GM12878 (cell line): ENCODE results near the gene ACTL8. TPM values are rescaled to one million over a fixed set of nuclear protein-coding genes. Genes with fewer than 3 reads are reported as not detected.

ENCODE experiments used
- ATAC-seq: fragments of 200-7000 bp; cut with Tn5 transposase; 3 replicates; pipeline ENCODE4 v1.9.1; 2020; ENCODE audit warnings: mild to moderate bottlenecking, moderate library complexity
- BruUV-seq: library from RNA; stranded (reverse); fragments of 400-500 nt; replicated peaks from 2 replicates; lab custom pipeline; 2021; lab: Mats Ljungman, UMichigan
- CTCF ChIA-PET: fragments of 300-600 bp; sonication (Branson Sonifier 250); formaldehyde crosslinking; extraction: SDS; loops from one replicate; lab custom pipeline; 2021; ENCODE audit warnings: inconsistent platforms; lab: Yijun Ruan, JAX
- POLR2A ChIA-PET: fragments of 350-600 bp; formaldehyde crosslinking; extraction: SDS; loops from one replicate; lab custom pipeline; 2021; ENCODE audit warnings: inconsistent platforms; lab: Charles Lee
- RAD21 ChIA-PET: fragments of 300-600 bp; sonication (Branson Sonifier 250); formaldehyde crosslinking; loops from one replicate; lab custom pipeline; 2023; ENCODE audit warnings: antibody characterized with exemption; ENCODE audit not compliant: unreplicated experiment; lab: Charles Lee
- SMC1A ChIA-PET: fragments of 300-600 bp; sonication (Branson Sonifier 250); formaldehyde crosslinking; loops from one replicate; lab custom pipeline; 2023; ENCODE audit not compliant: unreplicated experiment, uncharacterized antibody; lab: Charles Lee
- DNase-seq: peaks from one replicate; pipeline ENCODE4 v3.0.0-alpha.2; 2011; ENCODE audit warnings: low read depth, low spot score
- FAIRE-seq: peaks from 3 replicates; lab custom pipeline; 2011; peaks lifted over from hg19 to GRCh38; lab: Jason Lieb, UNC
- H2AFZ ChIP-seq: 2 replicates; pipeline ENCODE4 v1.6.0; 2011; ENCODE audit warnings: low read depth, low read length, control low read depth; ENCODE audit not compliant: control insufficient read depth
- H3K27ac ChIP-seq: 2 replicates; pipeline ENCODE4 v1.5.1; 2011; ENCODE audit warnings: control low read depth; ENCODE audit not compliant: control insufficient read depth, insufficient read depth
- H3K27me3 ChIP-seq, 2 experiments: replicated peaks in 1 of 2; 2 replicates each; pipeline versions ENCODE4 v1.6.0 to v1.6.1; 2011; ENCODE audit warnings: low read length in 1 of 2; ENCODE audit not compliant: control insufficient read depth in 2 of 2, insufficient read depth in 2 of 2
- H3K36me3 ChIP-seq, 2 experiments: 2 replicates each; pipeline ENCODE4 v1.5.1; 2011; ENCODE audit warnings: low read length in 1 of 2; ENCODE audit not compliant: control insufficient read depth in 2 of 2, insufficient read depth in 2 of 2
- H3K4me1 ChIP-seq: 2 replicates; pipeline ENCODE4 v1.6.1; 2011; ENCODE audit warnings: mild to moderate bottlenecking, low read length, moderate library complexity, mixed read lengths; ENCODE audit not compliant: control insufficient read depth, insufficient read depth
- H3K4me2 ChIP-seq: 2 replicates; pipeline ENCODE4 v1.6.0; 2011; ENCODE audit warnings: control low read depth; ENCODE audit not compliant: control insufficient read depth, insufficient read depth
- H3K4me3 ChIP-seq: fragments of 200-600 bp; sonication (generic); 2 replicates; pipeline ENCODE4 v1.5.1; 2016
- H3K79me2 ChIP-seq: 2 replicates; pipeline ENCODE4 v1.6.0; 2011; ENCODE audit warnings: low read length; ENCODE audit not compliant: control insufficient read depth, insufficient read depth
- H3K9ac ChIP-seq: 2 replicates; pipeline ENCODE4 v1.8.0; 2011; ENCODE audit warnings: low read length, control low read depth, mixed read lengths; ENCODE audit not compliant: control insufficient read depth, insufficient read depth
- H3K9me3 ChIP-seq: replicated peaks from 3 replicates; pipeline ENCODE4 v1.5.1; 2011; ENCODE audit warnings: mild to moderate bottlenecking, low read length; ENCODE audit not compliant: control insufficient read depth, insufficient read depth
- H4K20me1 ChIP-seq: 2 replicates; pipeline ENCODE4 v1.6.0; 2011; ENCODE audit not compliant: control insufficient read depth, insufficient read depth
- NR2C1 ChIP-seq: fragments of 450-650 bp; IDR thresholded peaks from 2 replicates; pipeline ENCODE4 v1.6.1; 2017; ENCODE audit warnings: antibody characterized with exemption, mild to moderate bottlenecking, moderate library complexity
- SMAD1 ChIP-seq: fragments of 450-650 bp; IDR thresholded peaks from 2 replicates; pipeline ENCODE4 v1.6.1; 2018; ENCODE audit warnings: mild to moderate bottlenecking, low read depth; ENCODE audit not compliant: partially characterized antibody
- SPI1 ChIP-seq: IDR thresholded peaks from 2 replicates; pipeline ENCODE4 v1.6.1; 2011; ENCODE audit warnings: low read depth, mild to moderate bottlenecking, low read length, moderate library complexity, borderline replicate concordance; ENCODE audit not compliant: insufficient read depth
- TBL1XR1 ChIP-seq: IDR thresholded peaks from 2 replicates; pipeline ENCODE4 v1.6.1; 2012; ENCODE audit warnings: low read depth, low read length, improper control_type of control experiment
- TCF7 ChIP-seq: IDR thresholded peaks from 2 replicates; pipeline ENCODE4 v1.6.1; 2014; ENCODE audit warnings: antibody characterized with exemption, borderline replicate concordance
- ZNF622 ChIP-seq: fragments of 450-650 bp; IDR thresholded peaks from 2 replicates; pipeline ENCODE4 v1.6.1; 2017; ENCODE audit warnings: mild to moderate bottlenecking, inconsistent platforms
- WGBS: methylation state at CpG from one replicate; pipeline ENCODE4 v1.1.6; 2016; ENCODE audit warnings: low lambda C conversion rate; ENCODE audit not compliant: insufficient replicate concordance, insufficient coverage; ENCODE audit errors: missing lambda C conversion rate; 5-methylcytosine and 5-hydroxymethylcytosine counted together
- in situ Hi-C: fragments of 300-500 bp; cut with MboI; formaldehyde crosslinking; loops from 9 replicates; pipeline ENCODE4 v1.14.3; 2018; ENCODE audit warnings: mixed read lengths
- intact Hi-C: fragments of 100-400 bp; cut with micrococcal nuclease; formaldehyde crosslinking; loops from one replicate; pipeline ENCODE4 v1.14.2; 2022; ENCODE audit not compliant: unreplicated experiment
- polyA plus RNA-seq, 11 experiments: library from polyadenylated mRNA; depleted of rRNA in 4 of 11; unstranded in 6 of 11; stranded (reverse) in 5 of 11; fragments of >200 nt; fragmentation: Nextera tagmentation in 4 of 11; fragmentation: Illumina TruSeq in 1 of 11; extraction: Ambion mirVana in 4 of 11; extraction: Trizol in 1 of 11; gene quantifications; 1 replicate in 1 of 11; 2 replicates in 10 of 11; pipeline versions ENCODE4 v1.2.1 to v1.2.3, GENCODE V29; 2011 to 2016; ENCODE audit warnings: inconsistent platforms in 2 of 11, missing spikeins in 2 of 11, low read depth in 1 of 11
- total RNA-seq, 4 experiments: library from RNA; depleted of rRNA in 3 of 4; stranded (reverse); fragments of >200 nt in 3 of 4; fragmentation: Illumina TruSeq in 1 of 4; extraction: Trizol in 1 of 4; gene quantifications; 2 replicates each; pipeline versions ENCODE4 v1.2.1 to v1.2.3, GENCODE V29; 2013 to 2021
- TF ChIP-seq, protein P1 (sequence below): fragments of 450-650 bp; IDR thresholded peaks from 2 replicates; pipeline ENCODE4 v1.6.1; 2017; ENCODE audit warnings: mild to moderate bottlenecking, low read depth, inconsistent platforms; ENCODE audit not compliant: poor library complexity, severe bottlenecking
- TF ChIP-seq, protein P2 (sequence below): fragments of 450-650 bp; IDR thresholded peaks from 2 replicates; pipeline ENCODE4 v1.6.1; 2017; ENCODE audit warnings: antibody characterized with exemption, mild to moderate bottlenecking, moderate library complexity
- TF ChIP-seq, protein P3 (sequence below): fragments of 450-650 bp; IDR thresholded peaks from 2 replicates; pipeline ENCODE4 v1.6.1; 2016; ENCODE audit warnings: mild to moderate bottlenecking

Gene ACTL8
- total and polyA plus RNA-seq, 10 of the 15 experiments (the other 5 are each of a cell fraction or from before 2014, with no cell fraction given): 0.05 to 0.27 TPM; not detected in 8

DNA sequence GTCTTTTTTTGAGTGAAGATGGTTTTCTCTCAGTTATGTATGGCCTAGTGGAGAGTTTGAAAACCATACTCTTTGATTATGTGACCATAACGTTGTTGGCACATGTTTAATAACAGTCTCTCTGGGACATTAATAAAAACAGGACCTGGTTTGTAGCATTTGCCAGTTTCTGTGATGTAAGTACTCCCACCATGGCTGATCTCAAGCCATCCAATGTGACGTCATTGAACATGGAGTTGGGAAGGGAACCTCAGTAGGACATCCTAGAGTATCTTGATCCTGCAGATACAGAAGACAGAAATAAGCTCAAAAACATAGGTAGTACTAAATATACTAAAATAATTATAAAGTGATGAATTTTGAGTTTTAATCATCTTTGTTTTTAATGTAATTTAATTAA lies 107.0 kb downstream of the ACTL8 start (continued):
- TF ChIP-seq, protein P1, sequence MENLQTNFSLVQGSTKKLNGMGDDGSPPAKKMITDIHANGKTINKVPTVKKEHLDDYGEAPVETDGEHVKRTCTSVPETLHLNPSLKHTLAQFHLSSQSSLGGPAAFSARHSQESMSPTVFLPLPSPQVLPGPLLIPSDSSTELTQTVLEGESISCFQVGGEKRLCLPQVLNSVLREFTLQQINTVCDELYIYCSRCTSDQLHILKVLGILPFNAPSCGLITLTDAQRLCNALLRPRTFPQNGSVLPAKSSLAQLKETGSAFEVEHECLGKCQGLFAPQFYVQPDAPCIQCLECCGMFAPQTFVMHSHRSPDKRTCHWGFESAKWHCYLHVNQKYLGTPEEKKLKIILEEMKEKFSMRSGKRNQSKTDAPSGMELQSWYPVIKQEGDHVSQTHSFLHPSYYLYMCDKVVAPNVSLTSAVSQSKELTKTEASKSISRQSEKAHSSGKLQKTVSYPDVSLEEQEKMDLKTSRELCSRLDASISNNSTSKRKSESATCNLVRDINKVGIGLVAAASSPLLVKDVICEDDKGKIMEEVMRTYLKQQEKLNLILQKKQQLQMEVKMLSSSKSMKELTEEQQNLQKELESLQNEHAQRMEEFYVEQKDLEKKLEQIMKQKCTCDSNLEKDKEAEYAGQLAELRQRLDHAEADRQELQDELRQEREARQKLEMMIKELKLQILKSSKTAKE: no peak
- TF ChIP-seq ZNF622 (no peak), TBL1XR1 (no peak), NR2C1 (no peak), TCF7 (no peak)
- TF ChIP-seq, protein P2, sequence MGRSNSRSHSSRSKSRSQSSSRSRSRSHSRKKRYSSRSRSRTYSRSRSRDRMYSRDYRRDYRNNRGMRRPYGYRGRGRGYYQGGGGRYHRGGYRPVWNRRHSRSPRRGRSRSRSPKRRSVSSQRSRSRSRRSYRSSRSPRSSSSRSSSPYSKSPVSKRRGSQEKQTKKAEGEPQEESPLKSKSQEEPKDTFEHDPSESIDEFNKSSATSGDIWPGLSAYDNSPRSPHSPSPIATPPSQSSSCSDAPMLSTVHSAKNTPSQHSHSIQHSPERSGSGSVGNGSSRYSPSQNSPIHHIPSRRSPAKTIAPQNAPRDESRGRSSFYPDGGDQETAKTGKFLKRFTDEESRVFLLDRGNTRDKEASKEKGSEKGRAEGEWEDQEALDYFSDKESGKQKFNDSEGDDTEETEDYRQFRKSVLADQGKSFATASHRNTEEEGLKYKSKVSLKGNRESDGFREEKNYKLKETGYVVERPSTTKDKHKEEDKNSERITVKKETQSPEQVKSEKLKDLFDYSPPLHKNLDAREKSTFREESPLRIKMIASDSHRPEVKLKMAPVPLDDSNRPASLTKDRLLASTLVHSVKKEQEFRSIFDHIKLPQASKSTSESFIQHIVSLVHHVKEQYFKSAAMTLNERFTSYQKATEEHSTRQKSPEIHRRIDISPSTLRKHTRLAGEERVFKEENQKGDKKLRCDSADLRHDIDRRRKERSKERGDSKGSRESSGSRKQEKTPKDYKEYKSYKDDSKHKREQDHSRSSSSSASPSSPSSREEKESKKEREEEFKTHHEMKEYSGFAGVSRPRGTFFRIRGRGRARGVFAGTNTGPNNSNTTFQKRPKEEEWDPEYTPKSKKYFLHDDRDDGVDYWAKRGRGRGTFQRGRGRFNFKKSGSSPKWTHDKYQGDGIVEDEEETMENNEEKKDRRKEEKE: no peak

DNA sequence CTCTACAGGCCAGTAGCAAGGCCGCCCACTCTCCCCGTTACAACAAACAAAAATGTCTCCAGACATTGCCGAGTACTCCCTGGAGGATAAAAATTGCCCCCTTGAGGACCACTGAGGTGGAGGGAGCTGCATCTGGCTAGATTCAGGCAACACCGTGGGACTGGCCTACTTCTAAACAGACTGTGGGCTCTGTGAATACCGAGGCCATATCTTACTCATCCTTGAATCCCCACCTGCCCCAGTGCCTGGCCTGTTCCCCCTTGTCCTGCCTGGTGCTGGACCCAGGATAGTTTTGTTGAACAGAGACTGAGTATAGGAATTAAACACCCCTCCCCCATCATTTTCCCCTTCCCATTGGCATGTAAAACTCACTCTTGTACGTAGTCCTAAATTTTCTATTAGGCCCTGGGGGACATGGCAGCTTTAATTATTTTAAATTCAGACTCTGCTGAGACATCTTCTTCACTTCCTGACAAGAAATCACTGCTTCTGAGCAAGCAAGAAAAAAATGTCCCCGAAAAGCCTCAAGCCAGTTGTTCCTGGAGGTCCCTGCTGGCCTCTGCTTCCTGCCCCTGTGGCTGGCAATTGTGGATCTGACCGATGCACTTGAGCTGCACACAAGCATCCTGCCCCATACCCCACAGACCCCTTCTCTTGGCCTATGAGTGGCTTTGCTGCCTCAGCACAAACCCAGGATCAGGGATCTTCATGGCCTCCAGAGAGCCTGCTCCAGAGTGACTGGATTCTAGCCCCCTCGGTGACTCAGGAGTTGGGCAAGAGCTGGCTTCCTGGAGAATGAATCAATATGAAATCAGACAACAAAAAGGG lies 111.0 kb downstream of the ACTL8 start:
- H2AFZ ChIP-seq: no peak overlapping the region
- H3K79me2 ChIP-seq: no peaks in the 10 kb centered on the region
- intact Hi-C loops: no loop called here
- CTCF ChIA-PET: no interaction called here
- H3K4me2 ChIP-seq: no peak overlapping the region
- DNase-seq (no peak), FAIRE-seq (no peak), ATAC-seq (no peak)
- no peak overlapping the region for H3K4me3 ChIP-seq
- POLR2A ChIA-PET: interaction anchor here (0.6 kb wide), 1 partner anchor 897 kb away, joined by 4 read pairs; no protein-coding TSS in a partner anchor
- SMC1A ChIA-PET: no interaction called here
- no TSS peak for BruUV-seq
- no peaks in the 10 kb centered on the region for H3K36me3 ChIP-seq
- H3K27ac ChIP-seq: no peak overlapping the region
- no peaks in the 10 kb centered on the region for H4K20me1 ChIP-seq
- no peak overlapping the region for H3K9ac ChIP-seq
- 11% methylated on average over 9 of the region's 9 CpGs for WGBS
- H3K9me3 ChIP-seq: no peaks in the 10 kb centered on the region
- no peaks in the 10 kb centered on the region for H3K4me1 ChIP-seq
- RAD21 ChIA-PET: no interaction called here
- in situ Hi-C loops: no loop called here
- H3K27me3 ChIP-seq: no peaks in the 10 kb centered on the region
- TF ChIP-seq SPI1 (no peak), SMAD1 (no peak)
- TF ChIP-seq, protein P3, sequence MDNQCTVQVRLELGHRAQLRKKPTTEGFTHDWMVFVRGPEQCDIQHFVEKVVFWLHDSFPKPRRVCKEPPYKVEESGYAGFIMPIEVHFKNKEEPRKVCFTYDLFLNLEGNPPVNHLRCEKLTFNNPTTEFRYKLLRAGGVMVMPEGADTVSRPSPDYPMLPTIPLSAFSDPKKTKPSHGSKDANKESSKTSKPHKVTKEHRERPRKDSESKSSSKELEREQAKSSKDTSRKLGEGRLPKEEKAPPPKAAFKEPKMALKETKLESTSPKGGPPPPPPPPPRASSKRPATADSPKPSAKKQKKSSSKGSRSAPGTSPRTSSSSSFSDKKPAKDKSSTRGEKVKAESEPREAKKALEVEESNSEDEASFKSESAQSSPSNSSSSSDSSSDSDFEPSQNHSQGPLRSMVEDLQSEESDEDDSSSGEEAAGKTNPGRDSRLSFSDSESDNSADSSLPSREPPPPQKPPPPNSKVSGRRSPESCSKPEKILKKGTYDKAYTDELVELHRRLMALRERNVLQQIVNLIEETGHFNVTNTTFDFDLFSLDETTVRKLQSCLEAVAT: no peak
- TF ChIP-seq, protein P2: no peak
